K562 (cell line): Measurements from ENCODE around the gene TRIP12. TPM values are rescaled to one million over a fixed set of nuclear protein-coding genes. Genes with fewer than 3 reads are reported as not detected.

Experiments used
- ATAC-seq: fragments of 200-7000 bp; cut with Tn5 transposase; 3 replicates; pipeline ENCODE4 v1.9.1; 2020; ENCODE audit warnings: moderate library complexity
- BruUV-seq: library from RNA; stranded (reverse); fragments of 400-500 nt; replicated peaks from 2 replicates; lab custom pipeline; 2021; lab: Mats Ljungman, UMichigan
- CTCF ChIA-PET: fragments of 300-600 bp; formaldehyde crosslinking; extraction: SDS; loops from one replicate; lab custom pipeline; 2021; ENCODE audit warnings: low intra/inter-chr PET ratio; lab: Yijun Ruan, JAX
- POLR2A ChIA-PET: fragments of 300-600, 350-650 bp; sonication (Branson Sonifier 250); formaldehyde crosslinking; extraction: SDS; loops from one replicate; lab custom pipeline; 2021; ENCODE audit warnings: antibody characterized with exemption, inconsistent platforms; lab: Yijun Ruan, JAX
- DNase-seq, 4 experiments: peaks; one replicate each; pipeline versions ENCODE4 v3.0.0 to v3.0.0-alpha.2; 2011 to 2018; ENCODE audit warnings: low spot score in 3 of 4, mixed read lengths in 3 of 4; ENCODE audit errors: extremely low read depth in 1 of 4
- FAIRE-seq: peaks from 2 replicates; lab custom pipeline; 2011; peaks lifted over from hg19 to GRCh38; lab: Jason Lieb, UNC
- H2AFZ ChIP-seq: 2 replicates; pipeline ENCODE4 v1.6.0; 2011; ENCODE audit warnings: low read depth, low read length, control low read depth, inconsistent platforms
- H3K27ac ChIP-seq: fragments of 200-600 bp; 3 replicates; pipeline ENCODE4 v1.8.0; 2011; ENCODE audit warnings: low read depth, mild to moderate bottlenecking, control low read depth, inconsistent platforms, low read length, moderate library complexity, mixed read lengths; ENCODE audit errors: extremely low read depth
- H3K27me3 ChIP-seq, 2 experiments: fragments of 300-600 bp in 1 of 2; 2 replicates in 1 of 2; 3 replicates in 1 of 2; pipeline versions ENCODE4 v1.6.0 to v1.8.0; 2011; ENCODE audit warnings: inconsistent platforms in 2 of 2, low read length in 2 of 2, mild to moderate bottlenecking in 1 of 2, mixed read lengths in 1 of 2, moderate library complexity in 1 of 2; ENCODE audit not compliant: control insufficient read depth in 2 of 2, insufficient read depth in 2 of 2
- H3K36me3 ChIP-seq: fragments of 300-600 bp; 3 replicates; pipeline ENCODE4 v1.8.0; 2011; ENCODE audit warnings: mild to moderate bottlenecking, low read length, inconsistent platforms; ENCODE audit not compliant: control insufficient read depth, insufficient read depth
- H3K4me1 ChIP-seq, 2 experiments: fragments of 200-600 bp in 1 of 2; replicated peaks in 1 of 2; 2 replicates in 1 of 2; 3 replicates in 1 of 2; pipeline versions ENCODE4 v1.5.1 to v1.8.0; 2011; ENCODE audit warnings: inconsistent platforms in 2 of 2, low read length in 2 of 2, mild to moderate bottlenecking in 1 of 2, mixed read lengths in 1 of 2, moderate library complexity in 1 of 2; ENCODE audit not compliant: control insufficient read depth in 2 of 2, insufficient read depth in 2 of 2
- H3K4me2 ChIP-seq: 2 replicates; pipeline ENCODE4 v1.6.1; 2011; ENCODE audit warnings: low read length, control low read depth, inconsistent platforms, mixed read lengths; ENCODE audit not compliant: insufficient read depth
- H3K4me3 ChIP-seq: fragments of 200-600 bp; sonication (generic), shearing (Covaris generic); 2 replicates; pipeline ENCODE4 v1.5.1; 2016; ENCODE audit warnings: control low read depth, inconsistent platforms
- H3K79me2 ChIP-seq: fragments of 200-600 bp; 3 replicates; pipeline ENCODE4 v1.8.0; 2011; ENCODE audit warnings: low read length, inconsistent platforms; ENCODE audit not compliant: control insufficient read depth, insufficient read depth
- H3K9ac ChIP-seq, 2 experiments: 2 replicates each; pipeline versions ENCODE4 v1.6.0 to v1.6.1; 2011; ENCODE audit warnings: low read depth in 2 of 2, low read length in 2 of 2, control low read depth in 1 of 2, inconsistent platforms in 1 of 2, mild to moderate bottlenecking in 1 of 2, mixed read lengths in 1 of 2; ENCODE audit not compliant: insufficient read depth in 1 of 2
- H3K9me1 ChIP-seq: one replicate; pipeline ENCODE4 v1.6.0; 2011; ENCODE audit warnings: inconsistent platforms, mild to moderate bottlenecking, low read length, moderate library complexity; ENCODE audit not compliant: control insufficient read depth, insufficient read depth
- H3K9me3 ChIP-seq: replicated peaks from 2 replicates; pipeline ENCODE4 v1.5.1; 2011; ENCODE audit warnings: low read depth, low read length, inconsistent platforms; ENCODE audit not compliant: control insufficient read depth, insufficient read depth
- H4K20me1 ChIP-seq: replicated peaks from 2 replicates; pipeline ENCODE4 v1.6.1; 2011; ENCODE audit warnings: low read length, inconsistent platforms, mixed read lengths; ENCODE audit not compliant: control insufficient read depth, insufficient read depth
- FOXA3 ChIP-seq, 2 experiments: fragments of 450-650 bp in 1 of 2; sonication (generic) in 1 of 2; formaldehyde crosslinking; IDR thresholded peaks in 1 of 2; conservative IDR thresholded peaks in 1 of 2; 2 replicates each; pipeline versions ENCODE4 v1.4.0 to v1.8.0; 2020 to 2022; ENCODE audit warnings: mild to moderate bottlenecking in 2 of 2, missing genetic modification reagents in 1 of 2
- PURB ChIP-seq: sonication (generic); formaldehyde crosslinking; IDR thresholded peaks from 2 replicates; pipeline ENCODE4 v1.9.0; 2021; ENCODE audit warnings: low read depth, mild to moderate bottlenecking, missing genetic modification reagents
- SAP30 ChIP-seq: fragments of 200-600 bp; sonication (generic); IDR thresholded peaks from 2 replicates; pipeline ENCODE4 v1.6.1; 2012; ENCODE audit warnings: borderline replicate concordance, low read depth, mild to moderate bottlenecking, moderate library complexity, low read length, control low read depth, inconsistent platforms; ENCODE audit not compliant: insufficient read depth, poor library complexity, severe bottlenecking
- ZBTB1 ChIP-seq: sonication (generic); formaldehyde crosslinking; IDR thresholded peaks from 2 replicates; pipeline ENCODE4 v1.8.1; 2023; ENCODE audit warnings: missing genetic modification reagents, low read depth, mild to moderate bottlenecking, borderline replicate concordance
- ZNF324 ChIP-seq: fragments of 250-450 bp; sonication (Bioruptor Pico); IDR thresholded peaks from 2 replicates; pipeline ENCODE4 v1.4.0; 2020; ENCODE audit warnings: mild to moderate bottlenecking
- WGBS: fragments of 100-300 bp; shearing (Covaris generic); methylation state at CpG from one replicate; pipeline ENCODE4 v1.1.6; 2016; ENCODE audit warnings: low coverage, mixed read lengths; ENCODE audit not compliant: insufficient coverage; ENCODE audit errors: missing lambda C conversion rate; 5-methylcytosine and 5-hydroxymethylcytosine counted together
- in situ Hi-C: fragments of 300-500 bp; cut with MboI; formaldehyde crosslinking; loops from 4 replicates; pipeline ENCODE4 v1.15.0; 2018; ENCODE audit warnings: inconsistent platforms, mixed read lengths
- intact Hi-C: fragments of 100-400 bp; cut with micrococcal nuclease; formaldehyde crosslinking; loops from 2 replicates; pipeline ENCODE4 v1.14.2; 2022
- polyA plus RNA-seq, 8 experiments: library from polyadenylated mRNA; depleted of rRNA in 4 of 8; stranded (reverse) in 5 of 8; unstranded in 3 of 8; fragments of >200 nt; fragmentation: Nextera tagmentation in 2 of 8; fragmentation: Illumina TruSeq in 1 of 8; extraction: Ambion mirVana in 2 of 8; extraction: Trizol in 1 of 8; gene quantifications; 2 replicates each; pipeline versions ENCODE4 v1.2.1 to v1.2.3, GENCODE V29; 2011 to 2014; ENCODE audit warnings: inconsistent platforms in 1 of 8, missing spikeins in 1 of 8
- total RNA-seq, 7 experiments: library from RNA; depleted of rRNA in 6 of 7; stranded (reverse); fragments of >200 nt in 6 of 7; fragmentation: Illumina TruSeq in 2 of 7; extraction: Trizol in 2 of 7; gene quantifications; 2 replicates each; pipeline versions ENCODE4 v1.2.1 to v1.2.3, GENCODE V29; 2011 to 2021; ENCODE audit warnings: low replicate concordance in 1 of 7
- TF ChIP-seq, protein P1 (sequence below): fragments of 450-650 bp; formaldehyde crosslinking; IDR thresholded peaks from 2 replicates; pipeline ENCODE4 v1.4.0; 2022; ENCODE audit warnings: missing genetic modification characterization
- TF ChIP-seq, protein P2 (sequence below): fragments of 450-650 bp; IDR thresholded peaks from 2 replicates; pipeline ENCODE4 v1.6.1; 2016; ENCODE audit warnings: borderline replicate concordance
- TF ChIP-seq, protein P3 (sequence below): IDR thresholded peaks from 2 replicates; pipeline ENCODE4 v1.6.1; 2011; ENCODE audit not compliant: insufficient read length; ENCODE audit errors: extremely low read depth

TRIP12 gene
- total and polyA plus RNA-seq, 9 of the 15 experiments (the other 6 are each of a cell fraction or from before 2014, with no cell fraction given), result 15.2 to 131 (median 80.1) TPM

DNA sequence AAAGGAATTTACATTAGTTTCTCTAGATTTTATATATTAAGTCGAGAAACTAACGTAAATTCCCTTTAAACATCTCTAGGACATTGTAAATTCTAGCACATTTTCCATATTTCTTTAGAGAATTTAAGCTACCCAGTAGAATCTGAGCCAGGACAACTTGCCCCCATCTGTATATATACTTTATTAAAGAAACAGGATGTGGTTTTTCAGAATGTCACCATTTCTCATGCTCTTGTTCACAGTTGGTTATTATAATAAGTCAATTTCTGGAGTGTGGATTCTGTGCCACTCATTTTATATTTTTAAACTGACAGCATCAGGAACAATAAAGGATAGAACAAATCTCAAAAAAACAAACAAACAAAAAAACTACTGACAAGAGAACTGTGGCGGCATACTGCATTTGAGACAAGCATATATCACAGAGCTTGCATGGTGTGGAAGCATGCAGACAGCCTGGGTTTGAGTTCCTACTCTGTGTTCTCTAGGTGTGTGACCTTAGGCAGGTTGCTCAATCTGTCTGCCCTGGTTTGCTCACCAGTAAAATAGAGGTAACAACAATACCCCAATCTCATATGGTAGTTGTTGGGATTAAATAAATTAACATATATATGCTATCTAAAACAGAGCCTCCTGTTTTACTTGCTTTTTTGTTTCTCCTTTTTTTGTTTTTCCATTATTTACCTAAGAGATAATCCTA lies 146.0 kb downstream of the TRIP12 start:
- DNase-seq (no peak), ATAC-seq (no peak), FAIRE-seq (no peak)
- no peak overlapping the region for H3K27ac ChIP-seq
- H3K4me1 ChIP-seq, result no peaks in the 10 kb centered on the region
- ChIA-PET CTCF (no interaction called here), POLR2A (no interaction called here)
- TF ChIP-seq, protein P1, sequence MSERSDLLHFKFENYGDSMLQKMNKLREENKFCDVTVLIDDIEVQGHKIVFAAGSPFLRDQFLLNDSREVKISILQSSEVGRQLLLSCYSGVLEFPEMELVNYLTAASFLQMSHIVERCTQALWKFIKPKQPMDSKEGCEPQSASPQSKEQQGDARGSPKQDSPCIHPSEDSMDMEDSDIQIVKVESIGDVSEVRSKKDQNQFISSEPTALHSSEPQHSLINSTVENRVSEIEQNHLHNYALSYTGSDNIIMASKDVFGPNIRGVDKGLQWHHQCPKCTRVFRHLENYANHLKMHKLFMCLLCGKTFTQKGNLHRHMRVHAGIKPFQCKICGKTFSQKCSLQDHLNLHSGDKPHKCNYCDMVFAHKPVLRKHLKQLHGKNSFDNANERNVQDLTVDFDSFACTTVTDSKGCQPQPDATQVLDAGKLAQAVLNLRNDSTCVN (CRISPR knock-in tag), result no peak
- TF ChIP-seq FOXA3 (CRISPR knock-in tag; conservative IDR thresholded peaks at IDR 0.05 in 1 of 2, IDR thresholded peaks at IDR 0.05 in 1 of 2), result no peak
- H3K9me1 ChIP-seq, result no peaks in the 10 kb centered on the region
- no peak overlapping the region for H2AFZ ChIP-seq
- peaks cover 5% of the 10 kb centered on the region; the same call in 1 of the 2 replicates for H4K20me1 ChIP-seq
- no peaks in the 10 kb centered on the region for H3K9me3 ChIP-seq
- intact Hi-C loops, result no loop called here
- H3K9ac ChIP-seq, result no peak overlapping the region
- peaks cover 90% of the 10 kb centered on the region for H3K36me3 ChIP-seq
- in situ Hi-C loops, result no loop called here
- BruUV-seq, result no TSS peak
- H3K4me3 ChIP-seq, result no peak overlapping the region
- no peaks in the 10 kb centered on the region for H3K79me2 ChIP-seq
- WGBS, result 100% methylated on average over 3 of the region's 3 CpGs
- H3K4me2 ChIP-seq, result no peak overlapping the region
- H3K27me3 ChIP-seq, result no peaks in the 10 kb centered on the region

DNA sequence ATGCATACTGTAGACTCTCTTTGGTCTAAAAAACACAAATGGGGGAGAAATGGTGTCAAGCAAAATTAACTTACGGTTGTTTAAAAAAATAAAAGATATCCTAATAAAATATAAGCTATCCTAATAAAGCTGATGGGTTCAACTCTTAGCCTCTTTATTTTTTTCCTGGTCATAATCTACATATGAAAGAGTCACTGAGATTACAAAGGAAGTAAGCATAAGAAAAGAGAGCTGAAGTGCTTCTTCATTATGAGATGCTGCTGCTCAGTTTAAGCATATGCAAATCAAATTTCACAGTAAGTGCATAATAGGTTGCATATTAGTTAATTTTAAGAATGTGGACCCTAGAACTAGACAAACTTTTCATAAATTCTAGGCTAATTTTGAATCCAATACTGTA lies 147.6 kb downstream of the TRIP12 start:
- Histone ChIP-seq H4K20me1 (no peaks in the 10 kb centered on the region), H3K36me3 (peaks cover 84% of the 10 kb centered on the region), H3K9ac (no peak overlapping the region), H2AFZ (no peak overlapping the region), H3K27me3 (no peaks in the 10 kb centered on the region), H3K9me3 (no peaks in the 10 kb centered on the region), H3K4me2 (no peak overlapping the region), H3K4me1 (no peaks in the 10 kb centered on the region), H3K79me2 (no peaks in the 10 kb centered on the region), H3K27ac (no peak overlapping the region), H3K9me1 (no peaks in the 10 kb centered on the region), H3K4me3 (no peak overlapping the region)
- in situ Hi-C loops, result no loop called here
- ATAC-seq, result no peak
- intact Hi-C loops, result no loop called here
- TF ChIP-seq, protein P2, sequence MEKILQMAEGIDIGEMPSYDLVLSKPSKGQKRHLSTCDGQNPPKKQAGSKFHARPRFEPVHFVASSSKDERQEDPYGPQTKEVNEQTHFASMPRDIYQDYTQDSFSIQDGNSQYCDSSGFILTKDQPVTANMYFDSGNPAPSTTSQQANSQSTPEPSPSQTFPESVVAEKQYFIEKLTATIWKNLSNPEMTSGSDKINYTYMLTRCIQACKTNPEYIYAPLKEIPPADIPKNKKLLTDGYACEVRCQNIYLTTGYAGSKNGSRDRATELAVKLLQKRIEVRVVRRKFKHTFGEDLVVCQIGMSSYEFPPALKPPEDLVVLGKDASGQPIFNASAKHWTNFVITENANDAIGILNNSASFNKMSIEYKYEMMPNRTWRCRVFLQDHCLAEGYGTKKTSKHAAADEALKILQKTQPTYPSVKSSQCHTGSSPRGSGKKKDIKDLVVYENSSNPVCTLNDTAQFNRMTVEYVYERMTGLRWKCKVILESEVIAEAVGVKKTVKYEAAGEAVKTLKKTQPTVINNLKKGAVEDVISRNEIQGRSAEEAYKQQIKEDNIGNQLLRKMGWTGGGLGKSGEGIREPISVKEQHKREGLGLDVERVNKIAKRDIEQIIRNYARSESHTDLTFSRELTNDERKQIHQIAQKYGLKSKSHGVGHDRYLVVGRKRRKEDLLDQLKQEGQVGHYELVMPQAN, result no peak
- TF ChIP-seq ZNF324 (CRISPR knock-in tag), result no peak
- no peak for TF ChIP-seq PURB (CRISPR knock-in tag)
- TF ChIP-seq SAP30, result no peak
- TF ChIP-seq, protein P3, sequence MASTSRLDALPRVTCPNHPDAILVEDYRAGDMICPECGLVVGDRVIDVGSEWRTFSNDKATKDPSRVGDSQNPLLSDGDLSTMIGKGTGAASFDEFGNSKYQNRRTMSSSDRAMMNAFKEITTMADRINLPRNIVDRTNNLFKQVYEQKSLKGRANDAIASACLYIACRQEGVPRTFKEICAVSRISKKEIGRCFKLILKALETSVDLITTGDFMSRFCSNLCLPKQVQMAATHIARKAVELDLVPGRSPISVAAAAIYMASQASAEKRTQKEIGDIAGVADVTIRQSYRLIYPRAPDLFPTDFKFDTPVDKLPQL, result no peak
- no peak for TF ChIP-seq ZBTB1 (CRISPR knock-in tag)
- ChIA-PET CTCF (no interaction called here), POLR2A (no interaction called here)
- FAIRE-seq, result no peak
- WGBS, result 100% methylated on average over 1 of the region's 1 CpG
- BruUV-seq, result no TSS peak
- DNase-seq, result no peak
